ENCODE results near the gene APPBP2.

APPBP2 gene

DNA sequence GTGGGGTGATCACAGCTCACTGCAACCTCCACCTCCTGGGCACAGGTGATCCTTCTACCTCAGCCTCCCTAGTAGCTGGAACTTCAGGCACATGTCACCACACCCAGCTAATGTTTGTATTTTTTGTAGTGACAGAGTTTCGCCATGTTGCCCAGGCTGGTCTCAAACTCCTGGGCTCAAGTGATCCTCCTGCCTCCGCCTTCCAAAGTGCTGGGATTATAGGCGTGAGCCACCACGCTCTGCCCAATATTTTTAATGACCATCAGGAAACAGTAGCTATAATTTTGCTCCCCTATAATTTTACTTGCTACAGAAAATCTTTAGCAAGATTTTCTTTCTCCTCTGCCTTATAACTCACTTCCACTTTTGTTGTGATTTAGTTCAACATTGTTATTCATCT lies 29.7 kb upstream of the APPBP2 start:
- TF ChIP-seq, protein P1, sequence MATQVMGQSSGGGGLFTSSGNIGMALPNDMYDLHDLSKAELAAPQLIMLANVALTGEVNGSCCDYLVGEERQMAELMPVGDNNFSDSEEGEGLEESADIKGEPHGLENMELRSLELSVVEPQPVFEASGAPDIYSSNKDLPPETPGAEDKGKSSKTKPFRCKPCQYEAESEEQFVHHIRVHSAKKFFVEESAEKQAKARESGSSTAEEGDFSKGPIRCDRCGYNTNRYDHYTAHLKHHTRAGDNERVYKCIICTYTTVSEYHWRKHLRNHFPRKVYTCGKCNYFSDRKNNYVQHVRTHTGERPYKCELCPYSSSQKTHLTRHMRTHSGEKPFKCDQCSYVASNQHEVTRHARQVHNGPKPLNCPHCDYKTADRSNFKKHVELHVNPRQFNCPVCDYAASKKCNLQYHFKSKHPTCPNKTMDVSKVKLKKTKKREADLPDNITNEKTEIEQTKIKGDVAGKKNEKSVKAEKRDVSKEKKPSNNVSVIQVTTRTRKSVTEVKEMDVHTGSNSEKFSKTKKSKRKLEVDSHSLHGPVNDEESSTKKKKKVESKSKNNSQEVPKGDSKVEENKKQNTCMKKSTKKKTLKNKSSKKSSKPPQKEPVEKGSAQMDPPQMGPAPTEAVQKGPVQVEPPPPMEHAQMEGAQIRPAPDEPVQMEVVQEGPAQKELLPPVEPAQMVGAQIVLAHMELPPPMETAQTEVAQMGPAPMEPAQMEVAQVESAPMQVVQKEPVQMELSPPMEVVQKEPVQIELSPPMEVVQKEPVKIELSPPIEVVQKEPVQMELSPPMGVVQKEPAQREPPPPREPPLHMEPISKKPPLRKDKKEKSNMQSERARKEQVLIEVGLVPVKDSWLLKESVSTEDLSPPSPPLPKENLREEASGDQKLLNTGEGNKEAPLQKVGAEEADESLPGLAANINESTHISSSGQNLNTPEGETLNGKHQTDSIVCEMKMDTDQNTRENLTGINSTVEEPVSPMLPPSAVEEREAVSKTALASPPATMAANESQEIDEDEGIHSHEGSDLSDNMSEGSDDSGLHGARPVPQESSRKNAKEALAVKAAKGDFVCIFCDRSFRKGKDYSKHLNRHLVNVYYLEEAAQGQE (IDR thresholded peaks at IDR 0.05; ENCODE audit: insufficient read depth in 1 of 2, low read depth in 2 of 2, low read length in 2 of 2), result no peak
- TF ChIP-seq SIN3A (IDR thresholded peaks at IDR 0.05; ENCODE audit: borderline replicate concordance, insufficient read depth, low read length), result no peak
- no peak for TF ChIP-seq TAF1 (IDR thresholded peaks at IDR 0.05; ENCODE audit: borderline replicate concordance, insufficient read depth, low read length)
- no peak for TF ChIP-seq FOXP2 (optimal IDR thresholded peaks at IDR 0.05; ENCODE audit: borderline replicate concordance, extremely low read depth, extremely low read length, insufficient read depth)
- no peak for TF ChIP-seq POLR2AphosphoS5 (IDR thresholded peaks at IDR 0.05; ENCODE audit: low read depth, low read length)

DNA sequence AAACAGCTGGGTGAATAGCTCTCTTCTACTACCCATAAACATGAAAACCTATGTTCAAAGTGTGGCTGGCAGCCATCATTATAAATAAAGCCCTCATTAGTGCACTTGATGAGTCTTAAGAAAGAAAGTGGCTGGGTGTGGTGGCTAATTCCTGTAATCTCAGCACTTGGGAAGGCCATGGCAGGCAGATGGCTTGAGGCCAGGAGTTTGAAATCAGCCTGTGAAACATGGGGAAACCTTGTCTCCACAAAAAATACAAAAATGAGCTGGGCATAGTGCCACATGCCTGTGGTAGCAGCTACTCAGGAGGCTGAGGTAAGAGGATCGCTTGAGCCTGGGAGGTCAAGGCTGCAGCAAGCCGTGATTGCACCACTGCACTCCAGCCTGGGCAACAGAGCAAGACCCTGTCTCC lies 28.3 kb upstream of the APPBP2 start:
- no peak for TF ChIP-seq TAF1 (IDR thresholded peaks at IDR 0.05; ENCODE audit: borderline replicate concordance, insufficient read depth, low read length)
- no peak for TF ChIP-seq FOXP2 (optimal IDR thresholded peaks at IDR 0.05; ENCODE audit: borderline replicate concordance, extremely low read depth, extremely low read length, insufficient read depth)
- TF ChIP-seq, protein P1 (IDR thresholded peaks at IDR 0.05; ENCODE audit: insufficient read depth in 1 of 2, low read depth in 2 of 2, low read length in 2 of 2), result no peak

DNA sequence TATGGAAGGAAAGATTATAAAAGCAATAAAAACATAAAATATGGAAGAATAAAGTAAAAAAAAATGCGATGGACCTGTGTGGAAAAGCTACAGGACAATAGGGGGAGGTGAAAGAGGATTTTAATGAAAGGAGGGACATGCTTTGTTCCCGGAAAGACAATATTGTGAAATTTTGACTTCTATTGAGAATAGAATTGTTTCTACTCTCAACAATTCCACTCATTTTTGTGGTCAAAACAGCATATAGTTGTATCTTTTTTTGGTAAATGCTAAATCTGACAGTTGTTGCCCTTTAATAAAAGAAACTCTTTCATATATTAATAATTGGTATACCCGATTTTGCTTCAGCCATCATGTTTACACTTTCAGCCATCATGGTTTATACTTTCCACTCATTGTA lies 22.9 kb upstream of the APPBP2 start:
- TF ChIP-seq FOXP2 (optimal IDR thresholded peaks at IDR 0.05; ENCODE audit: borderline replicate concordance, extremely low read depth, extremely low read length, insufficient read depth) (no peak), SIN3A (IDR thresholded peaks at IDR 0.05; ENCODE audit: borderline replicate concordance, insufficient read depth, low read length) (no peak), TAF1 (IDR thresholded peaks at IDR 0.05; ENCODE audit: borderline replicate concordance, insufficient read depth, low read length) (no peak), POLR2AphosphoS5 (IDR thresholded peaks at IDR 0.05; ENCODE audit: low read depth, low read length) (no peak)
- TF ChIP-seq, protein P1 (IDR thresholded peaks at IDR 0.05; ENCODE audit: insufficient read depth in 1 of 2, low read depth in 2 of 2, low read length in 2 of 2), result no peak

DNA sequence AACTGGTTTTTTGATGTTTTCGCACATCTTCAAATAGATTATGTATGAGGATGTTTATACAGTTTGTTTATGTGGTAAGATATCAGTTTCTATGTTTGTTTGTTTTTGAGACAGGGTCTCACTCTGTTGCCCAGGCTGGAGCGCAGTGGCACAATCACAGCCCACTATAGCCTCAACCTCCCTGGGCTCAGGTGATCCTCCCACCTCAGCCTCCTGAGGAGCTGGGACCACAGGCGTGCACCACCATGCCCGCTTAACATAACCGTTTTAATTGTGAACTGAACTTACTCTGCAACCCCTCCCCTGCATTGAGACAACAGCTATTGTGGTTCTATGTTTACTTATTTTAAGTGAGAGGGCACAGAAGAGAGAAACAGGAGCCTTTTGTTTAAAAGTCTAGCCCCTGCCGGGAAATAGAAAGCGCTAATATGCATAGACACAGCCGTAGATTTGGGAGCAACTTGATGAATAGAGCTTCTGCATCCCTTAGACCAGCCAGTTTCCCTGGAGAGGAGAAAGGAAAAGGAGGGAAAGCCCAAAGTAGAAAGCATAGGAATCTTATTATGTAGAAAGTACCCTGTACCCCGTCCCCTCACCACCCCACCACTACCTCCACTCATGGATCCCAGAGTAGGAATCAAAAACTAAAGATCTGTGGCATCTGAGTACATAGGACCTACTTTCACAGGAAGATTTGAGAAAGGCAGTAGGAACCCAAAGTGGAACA lies 19.6 kb upstream of the APPBP2 start:
- TF ChIP-seq SIN3A (IDR thresholded peaks at IDR 0.05; ENCODE audit: borderline replicate concordance, insufficient read depth, low read length), result no peak
- TF ChIP-seq, protein P1 (IDR thresholded peaks at IDR 0.05; ENCODE audit: insufficient read depth in 1 of 2, low read depth in 2 of 2, low read length in 2 of 2), result no peak
- TF ChIP-seq TAF1 (IDR thresholded peaks at IDR 0.05; ENCODE audit: borderline replicate concordance, insufficient read depth, low read length), result no peak
- no peak for TF ChIP-seq POLR2AphosphoS5 (IDR thresholded peaks at IDR 0.05; ENCODE audit: low read depth, low read length)
- no peak for TF ChIP-seq FOXP2 (optimal IDR thresholded peaks at IDR 0.05; ENCODE audit: borderline replicate concordance, extremely low read depth, extremely low read length, insufficient read depth)
